Activated CD4-positive, alpha-beta T cell treated with anti-CD3 and anti-CD28 coated beads for 1 hour (primary cell): Measurements from ENCODE around the gene SIRT2.
A peak's percentile ranks its signal among the peaks of the same experiment; 100 is the strongest.
"Not testable (repeated sequence)": the region's sequence is repeated elsewhere in the genome, so short reads cannot be mapped to it uniquely, and the experiment has no call there.

Source experiments
- DNase-seq: peaks from one replicate; pipeline ENCODE4 v3.0.0-alpha.2; 2020

SIRT2 gene

GRCh38 chr19:38862321-38863059, 36.9 kb downstream of the SIRT2 start:
- DNase-seq: no peak

- DNase-seq: no peak
Observed at GRCh38 chr19:38861368-38861767, 38.0 kb downstream of the SIRT2 start.

GRCh38 chr19:38859631-38860204, 39.7 kb downstream of the SIRT2 start:
- DNase-seq: not testable (repeated sequence)

DNA sequence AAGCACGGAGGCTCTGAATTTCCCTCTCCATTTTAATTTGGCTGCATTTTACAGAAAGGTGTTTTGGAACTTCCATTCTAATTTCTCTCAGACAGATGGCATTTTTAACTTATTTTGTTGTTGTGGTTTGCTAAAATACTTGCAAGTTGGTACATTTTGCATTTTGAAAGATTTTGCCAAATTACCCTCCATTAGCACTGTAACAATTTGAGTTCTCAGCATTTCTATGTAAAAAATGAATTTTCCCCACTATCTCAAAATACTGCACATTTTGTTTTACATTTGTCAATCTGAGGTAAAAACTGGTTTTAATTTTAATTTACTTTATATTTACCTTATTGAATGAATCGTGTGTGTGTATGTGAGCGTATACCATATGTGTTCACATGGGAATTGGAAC, 42.6 kb downstream of the SIRT2 start:
- no peak for DNase-seq

DNA sequence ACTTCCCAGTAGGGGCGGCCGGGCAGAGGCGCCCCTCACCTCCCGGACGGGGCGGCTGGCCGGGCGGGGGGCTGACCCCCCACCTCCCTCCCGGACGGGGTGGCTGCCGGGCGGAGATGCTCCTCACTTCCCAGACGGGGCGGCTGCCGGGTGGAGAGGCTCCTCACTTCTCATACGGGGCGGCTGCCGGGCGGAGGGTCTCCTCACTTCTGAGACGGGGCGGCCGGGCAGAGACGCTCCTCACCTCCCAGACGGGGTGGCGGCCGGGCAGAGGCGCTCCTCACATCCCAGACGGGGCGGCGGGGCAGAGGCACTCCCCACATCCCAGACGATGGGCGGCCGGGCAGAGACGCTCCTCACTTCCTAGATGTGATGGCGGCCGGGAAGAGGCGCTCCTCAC, 43.7 kb downstream of the SIRT2 start:
- not testable (repeated sequence) for DNase-seq

GRCh38 chr19:38854961-38855360, 44.5 kb downstream of the SIRT2 start:
- DNase-seq: not testable (repeated sequence)

GRCh38 chr19:38853214-38853613, 46.2 kb downstream of the SIRT2 start:
- DNase-seq: no peak

GRCh38 chr19:38852231-38853044, 47.0 kb downstream of the SIRT2 start:
- DNase-seq: peak; percentile 45

GRCh38 chr19:38851622-38852230, 47.7 kb downstream of the SIRT2 start:
- DNase-seq: peak; percentile 83

DNA sequence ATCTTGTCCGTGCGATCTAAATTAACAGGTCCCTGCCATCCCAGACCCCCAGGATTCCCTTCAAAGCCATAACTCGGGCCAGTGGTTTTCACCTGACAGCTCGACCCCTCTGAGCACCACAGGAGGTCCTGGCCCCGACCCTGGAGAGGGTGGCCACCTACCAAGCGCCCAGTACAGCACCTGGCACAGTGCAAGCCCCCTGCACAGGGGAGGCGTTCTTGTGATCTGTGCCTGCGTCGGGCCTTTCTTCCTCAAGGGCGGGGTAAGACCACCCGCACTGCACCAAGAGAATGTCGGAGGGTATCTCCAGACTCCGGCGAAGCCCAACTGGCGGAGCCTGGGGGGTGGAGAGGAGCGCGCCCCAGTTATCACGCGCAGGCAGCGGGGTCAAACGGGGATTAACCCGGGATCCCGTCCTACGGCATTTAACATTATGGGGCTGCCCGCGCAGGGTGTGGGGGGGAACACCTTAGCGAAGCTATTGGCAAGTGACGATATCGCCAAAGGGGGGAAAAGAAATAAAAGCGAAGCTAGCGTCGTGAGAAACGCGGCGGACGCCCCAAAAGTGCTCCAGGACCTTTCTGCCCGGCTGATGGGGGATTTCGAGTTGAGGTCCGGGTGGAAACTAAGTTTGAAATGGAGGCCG, 48.3 kb downstream of the SIRT2 start:
- DNase-seq: peak; percentile 18

DNA sequence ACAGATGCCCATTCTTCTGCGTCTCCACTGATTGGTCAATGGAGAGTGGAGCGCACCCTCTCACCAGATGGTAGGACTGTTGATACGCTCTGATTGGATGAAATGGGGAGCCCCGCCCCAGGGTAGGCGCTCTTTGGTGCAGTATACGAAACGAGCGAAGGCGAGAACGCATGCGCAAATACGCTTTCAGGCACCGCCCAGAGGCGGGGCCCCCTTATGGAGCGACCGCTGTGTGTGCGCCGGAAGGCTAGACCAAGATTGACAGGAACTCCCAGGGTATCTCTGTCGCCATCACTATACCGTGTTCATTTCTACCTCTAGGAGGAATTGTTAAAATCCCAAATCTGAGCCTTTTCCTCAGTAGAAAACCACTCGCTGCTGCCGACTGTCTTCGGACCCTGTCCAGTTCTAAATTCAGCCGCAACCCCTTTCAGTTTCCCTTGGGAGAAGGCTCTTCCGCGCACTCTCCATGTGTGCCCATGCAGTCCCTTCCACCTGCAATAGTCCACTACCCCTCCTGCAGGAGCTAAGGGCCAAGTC, 48.9 kb downstream of the SIRT2 start:
- DNase-seq: peak; percentile 98

- DNase-seq: peak; percentile 99
Observed at GRCh38 chr19:38849860-38850435, 49.5 kb downstream of the SIRT2 start, which contains the start of gene HNRNPL. Gene HNRNPL, minus strand, starts transcription at chr19:38849986. Its CDS starts 20 bp downstream, at chr19:38849966.

DNA sequence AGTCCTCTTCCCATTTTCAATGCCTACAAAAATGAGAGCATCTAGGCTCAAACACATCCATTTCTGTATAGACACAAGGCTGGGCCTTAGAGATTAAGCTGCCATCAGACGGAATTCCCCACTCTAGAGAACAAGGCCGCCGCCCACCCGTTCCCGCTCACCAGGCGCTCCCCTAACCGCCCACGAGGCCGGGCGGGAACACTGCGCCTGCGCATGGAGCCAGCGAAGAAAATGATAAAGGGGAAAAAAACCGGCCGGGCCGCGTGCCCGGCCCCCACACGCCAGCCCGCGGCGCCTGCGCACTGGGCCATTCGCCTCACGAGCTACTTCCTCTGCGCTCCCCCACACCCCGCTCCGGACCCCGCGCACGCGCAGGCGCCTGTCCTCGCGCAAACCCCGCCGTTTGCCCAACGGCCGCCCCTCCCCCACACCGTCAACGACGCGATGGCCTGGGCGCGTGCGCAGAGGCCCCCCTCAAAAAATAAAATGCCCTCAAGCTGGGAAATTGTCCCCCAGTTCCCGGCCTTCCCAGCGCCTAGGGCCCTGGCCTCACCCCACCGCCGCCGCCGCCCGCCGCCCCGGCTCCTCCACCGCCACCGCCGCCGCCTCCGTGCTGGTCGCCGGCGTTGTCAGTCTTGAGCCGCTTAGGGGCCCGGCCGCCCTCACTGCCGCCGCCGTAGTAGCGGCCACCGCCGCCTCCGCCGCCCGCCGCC, 50.1 kb downstream of the SIRT2 start:
- peak; percentile 97 for DNase-seq

GRCh38 chr19:38848299-38849146, 50.9 kb downstream of the SIRT2 start:
- DNase-seq: no peak

GRCh38 chr19:38846097-38846496, 53.3 kb downstream of the SIRT2 start:
- DNase-seq: no peak

DNA sequence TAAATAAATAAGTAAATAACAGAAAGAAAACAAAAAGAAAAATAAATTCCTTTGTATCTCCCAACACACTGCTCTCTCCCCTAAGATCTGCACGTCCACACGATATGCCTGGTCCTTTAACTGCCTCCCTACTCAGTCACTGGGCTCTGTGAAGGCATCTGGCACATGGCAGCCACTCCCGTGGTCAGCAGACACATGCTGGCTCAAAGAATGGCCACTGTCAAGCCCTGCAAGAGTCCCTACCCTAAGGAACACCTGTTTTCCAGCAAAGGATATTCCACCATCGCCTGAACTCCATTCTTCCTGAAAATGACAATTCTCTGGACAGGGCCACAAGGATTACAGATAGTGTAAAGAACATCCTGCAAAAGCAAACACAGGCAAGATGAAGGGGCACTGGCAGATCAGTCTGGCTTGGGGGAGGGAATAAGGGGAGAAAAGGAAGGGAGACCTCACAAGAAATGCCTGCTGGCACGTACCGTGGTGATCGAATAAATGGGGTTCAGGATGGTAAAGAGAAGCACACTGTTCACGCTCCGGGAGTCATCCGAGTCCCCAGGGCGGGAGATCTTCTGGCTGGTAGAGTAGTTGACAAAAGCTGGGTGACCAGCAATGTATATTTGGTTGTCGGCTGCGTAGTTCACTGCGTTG, 53.9 kb downstream of the SIRT2 start:
- DNase-seq: no peak

DNA sequence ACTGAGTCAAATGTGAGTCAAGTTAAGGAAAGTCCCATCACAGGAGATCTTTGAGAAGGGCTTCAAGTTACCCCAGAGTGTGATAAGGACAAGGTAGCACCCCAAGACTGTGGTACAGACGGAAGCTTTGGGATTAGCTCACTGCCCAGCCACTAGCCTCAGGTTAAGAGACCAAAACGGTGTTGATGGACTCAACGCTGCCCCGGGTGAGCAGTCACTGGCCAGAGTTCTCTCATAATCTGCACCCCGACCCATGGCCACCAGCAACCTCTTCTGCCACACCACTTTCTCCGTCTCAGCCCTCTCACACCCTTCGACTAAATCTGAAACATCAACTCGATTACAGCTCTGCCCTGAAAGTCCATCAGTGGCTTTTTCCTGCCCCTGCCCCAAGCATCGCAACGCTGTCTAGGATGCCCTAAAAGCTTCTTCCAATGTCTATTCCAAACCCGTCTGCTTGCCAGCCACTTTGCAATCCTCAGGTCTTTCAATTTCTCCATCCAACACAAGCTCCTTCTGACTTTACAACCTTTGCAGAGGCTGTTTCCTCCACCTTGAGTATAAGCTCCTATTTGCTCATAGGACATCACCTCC, 55.2 kb downstream of the SIRT2 start:
- DNase-seq: no peak

GRCh38 chr19:38843175-38843758, 56.2 kb downstream of the SIRT2 start:
- no peak for DNase-seq
